ENCODE results near the gene ERC2.

Gene ERC2

DNA sequence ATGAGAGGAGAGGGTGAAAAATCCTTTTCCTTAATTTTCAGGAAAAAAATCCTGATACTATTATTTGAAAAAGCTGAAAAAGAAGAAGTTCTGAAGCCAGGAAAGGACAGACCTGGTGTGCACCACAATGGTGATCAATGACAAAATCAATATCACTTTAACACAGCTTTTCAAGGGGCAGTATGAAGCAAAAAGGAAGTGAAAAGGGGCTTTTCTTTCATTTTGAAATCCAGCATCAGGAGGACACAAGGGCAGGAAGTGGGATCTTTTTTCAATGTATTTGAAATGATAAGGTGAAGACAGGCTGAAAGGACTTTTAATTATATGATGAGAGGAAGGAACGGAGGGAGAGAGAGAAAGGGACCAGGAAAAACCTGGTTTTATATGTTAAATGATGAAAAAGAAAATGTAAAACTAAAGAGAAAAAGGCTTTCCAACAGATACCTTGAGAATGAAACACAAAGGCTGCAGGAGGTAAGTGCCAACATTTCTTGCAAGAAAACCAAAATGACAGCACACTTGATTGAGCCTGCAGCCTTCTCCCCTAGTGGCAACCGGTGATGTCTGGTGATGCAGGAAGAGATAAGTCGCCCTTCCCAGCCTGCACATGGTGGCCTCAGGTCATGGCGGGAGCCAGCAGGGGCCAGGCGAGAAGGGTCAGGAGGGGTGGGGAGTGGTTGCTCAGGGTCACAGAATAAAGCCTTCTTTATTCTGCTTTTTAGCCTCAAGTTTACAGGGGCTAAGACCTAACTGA, 744.4 kb downstream of the ERC2 start:
- DNase-seq = no peak

DNA sequence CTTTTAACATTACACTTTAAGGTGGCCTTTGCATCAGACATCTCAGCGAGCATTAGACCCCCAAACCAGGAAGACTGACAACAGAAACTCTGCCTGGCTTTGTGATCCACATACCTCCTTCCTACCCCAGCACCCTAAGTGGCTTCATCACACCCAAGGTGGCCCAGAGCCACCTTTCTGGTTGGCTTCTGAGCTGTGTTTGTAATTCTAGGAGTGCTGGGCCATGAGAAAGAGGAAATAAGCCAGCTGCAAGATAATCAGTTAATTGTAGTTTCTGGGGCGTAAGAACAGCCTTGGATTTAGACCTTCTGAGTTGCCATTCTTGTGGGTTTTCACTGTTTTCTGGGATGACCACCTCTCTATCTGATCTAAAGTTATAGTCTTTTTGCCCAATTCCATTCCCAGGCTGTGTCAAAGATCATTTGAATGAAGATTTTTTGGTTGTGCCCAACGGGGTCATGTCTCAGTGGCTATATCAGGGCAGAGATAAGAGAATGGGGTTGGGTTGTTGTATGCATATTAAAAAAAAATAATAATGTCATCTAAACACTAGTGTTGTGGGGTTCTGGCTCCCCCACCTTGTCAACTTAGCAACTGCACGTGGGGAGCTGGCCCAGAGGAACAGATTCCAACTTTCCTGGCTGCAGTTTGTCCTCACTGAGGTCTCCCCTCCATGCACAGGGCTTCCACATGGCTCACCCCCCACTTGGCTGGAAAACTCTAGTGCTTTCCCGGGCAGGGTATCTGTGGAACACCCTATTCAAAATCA, 746.4 kb downstream of the ERC2 start:
- DNase-seq = no peak

DNA sequence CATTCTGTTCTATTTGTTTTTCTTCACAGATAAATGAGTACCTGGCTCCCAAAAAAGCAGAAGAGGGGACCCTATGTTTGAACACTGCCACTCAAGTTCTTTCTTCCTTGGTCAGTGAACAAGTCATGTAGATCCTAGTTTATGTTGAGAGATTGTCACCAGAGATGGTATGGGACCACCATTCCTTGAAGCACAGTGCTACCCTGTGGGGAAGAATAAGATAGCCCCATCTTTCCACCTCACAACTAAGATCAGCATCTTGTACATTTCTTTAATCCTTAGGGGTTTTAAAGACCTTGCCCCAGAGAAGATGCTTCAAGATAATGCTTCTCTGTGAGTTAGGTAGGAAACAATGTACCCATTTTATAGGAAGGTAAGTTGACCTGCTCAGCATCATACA, 747.7 kb downstream of the ERC2 start:
- DNase-seq = no peak

DNA sequence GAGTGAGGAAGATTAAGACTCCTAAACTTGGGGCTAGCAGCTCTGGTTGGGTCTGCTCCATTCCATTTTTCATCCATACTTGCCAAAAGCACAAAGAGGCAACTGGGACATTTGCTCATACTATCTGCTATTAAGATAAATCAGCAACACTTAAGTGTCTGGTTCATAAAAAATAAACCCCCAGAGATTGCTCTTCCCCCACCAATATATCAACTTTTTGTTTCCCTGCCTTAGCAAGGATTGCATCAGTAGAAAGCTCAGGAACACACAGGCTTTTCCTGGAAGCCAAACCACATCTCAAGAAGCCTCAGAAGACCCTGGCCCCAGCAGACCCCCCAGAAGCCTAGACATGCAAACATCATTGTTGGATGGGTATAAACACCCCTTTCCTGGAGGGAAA, 748.8 kb downstream of the ERC2 start:
- DNase-seq = no peak

DNA sequence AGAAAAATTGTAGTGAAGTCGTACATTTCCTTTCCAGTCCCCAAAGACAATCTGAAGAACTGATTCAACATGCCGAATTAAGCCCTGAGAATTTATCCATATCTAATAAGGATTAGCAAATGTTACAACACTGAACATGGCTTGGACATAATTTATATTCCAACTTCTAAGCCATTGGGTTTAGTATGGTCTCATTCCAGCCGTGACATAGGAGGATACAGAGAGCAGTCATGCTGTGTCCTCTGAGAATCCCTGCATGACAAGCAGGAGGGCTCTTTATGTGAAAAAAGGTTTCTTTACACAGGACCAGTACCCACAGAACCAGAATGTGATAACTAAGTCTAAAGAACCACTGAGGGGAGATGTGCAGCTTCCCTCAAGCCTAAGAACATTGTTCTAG, 749.3 kb downstream of the ERC2 start:
- DNase-seq = no peak

DNA sequence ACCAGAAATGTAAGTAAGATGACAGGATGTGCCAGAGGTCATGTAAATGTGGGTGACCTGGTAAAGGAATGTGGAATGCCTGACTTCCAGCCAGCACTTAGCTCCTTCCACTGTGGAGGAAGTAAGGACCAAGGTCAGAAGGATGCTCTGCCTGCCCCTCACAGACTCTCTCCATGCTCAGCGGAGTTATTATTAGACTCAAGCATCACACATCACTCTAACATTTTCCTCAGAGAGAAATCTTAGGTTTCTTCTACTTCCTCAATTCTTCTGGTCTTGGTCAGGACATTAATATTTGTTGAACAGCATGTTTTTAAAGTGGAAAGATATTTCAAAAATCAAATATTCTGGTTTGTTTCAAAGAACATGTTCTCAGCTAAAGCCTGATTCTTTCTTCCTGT, 749.7 kb downstream of the ERC2 start:
- DNase-seq = no peak

DNA sequence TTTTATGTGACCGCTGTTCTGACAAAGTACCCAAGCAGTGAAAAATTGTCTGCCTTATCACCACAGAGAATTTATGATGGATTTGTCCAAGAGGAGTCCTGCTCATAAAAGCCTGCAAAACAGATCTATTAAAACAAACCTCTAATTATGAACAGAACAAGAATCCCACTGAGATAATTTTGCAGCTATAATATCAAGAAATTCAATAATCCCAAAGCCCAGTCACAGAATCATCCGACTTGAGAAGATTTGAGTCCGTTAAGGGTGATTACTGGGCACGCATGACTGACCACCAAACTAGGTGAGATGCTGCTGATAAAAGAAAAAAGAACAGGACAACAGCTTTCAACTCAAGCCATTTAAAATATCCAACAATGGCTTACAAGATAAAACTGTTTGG, 750.2 kb downstream of the ERC2 start:
- DNase-seq = no peak

DNA sequence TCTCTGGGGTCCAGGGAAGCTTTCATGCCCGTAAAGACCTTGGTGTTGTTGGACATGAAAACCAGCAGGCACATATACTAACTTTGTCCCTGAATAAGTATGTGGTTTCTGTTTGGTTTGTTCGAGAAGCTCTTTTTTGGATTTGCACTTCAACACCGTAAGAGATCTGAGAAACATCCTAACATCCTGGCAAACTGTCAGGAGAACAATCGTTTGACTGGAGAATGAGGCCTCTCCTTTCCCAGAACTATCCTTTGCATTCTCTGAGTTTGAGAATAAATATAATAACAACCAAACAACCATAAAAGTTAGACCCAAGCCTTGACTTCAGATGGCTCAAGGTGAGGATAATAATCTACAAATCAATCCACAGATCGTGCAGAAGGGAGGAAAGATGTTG, 750.8 kb downstream of the ERC2 start:
- no peak for DNase-seq

DNA sequence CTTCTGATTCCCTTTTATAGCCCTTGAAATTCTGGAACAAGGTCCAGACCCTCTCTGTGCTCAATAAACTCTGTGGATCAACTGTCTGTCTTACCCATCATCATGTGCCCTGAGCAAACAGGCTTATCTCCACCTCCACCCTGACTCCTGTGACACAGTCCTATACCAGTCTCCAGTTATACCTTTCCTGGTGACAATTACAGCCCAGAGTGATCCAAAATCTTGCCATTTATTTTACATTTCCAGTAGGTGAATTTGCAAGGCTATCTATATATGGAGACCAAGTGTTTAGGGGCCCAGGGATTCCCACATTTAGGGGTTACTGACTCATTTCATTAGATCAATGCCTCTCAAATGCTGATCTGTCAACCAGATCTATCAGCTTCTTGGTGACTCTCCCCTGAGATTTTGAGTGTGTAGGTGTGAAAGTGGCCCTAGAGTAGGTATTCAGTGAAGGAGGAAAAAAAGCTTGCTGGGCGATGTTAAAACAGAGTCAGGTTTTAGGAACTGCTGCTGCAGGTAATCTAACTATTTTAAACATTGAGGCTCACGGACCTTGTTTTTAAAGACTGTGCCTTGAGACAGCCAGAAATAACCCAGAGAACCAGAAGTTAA, 751.5 kb downstream of the ERC2 start:
- DNase-seq = no peak

DNA sequence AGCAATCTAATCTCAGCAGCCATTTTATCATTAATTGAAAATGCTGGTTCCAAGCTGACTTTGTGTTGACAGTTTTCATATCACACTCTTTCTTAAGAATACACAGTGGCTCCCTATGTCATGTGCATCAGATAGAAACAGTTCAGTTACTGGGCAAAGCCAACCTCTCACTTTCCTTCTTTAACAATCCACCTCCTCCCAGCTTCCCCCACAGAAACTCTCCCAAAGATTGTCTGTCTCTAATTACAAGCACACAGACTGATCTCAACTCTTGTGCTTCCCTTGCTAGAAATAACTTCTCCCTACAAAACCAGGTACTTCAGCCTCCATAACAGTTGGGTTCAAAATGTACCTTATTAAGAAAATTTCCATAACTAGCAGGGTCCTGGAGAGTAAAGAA, 752.2 kb downstream of the ERC2 start:
- DNase-seq = no peak

DNA sequence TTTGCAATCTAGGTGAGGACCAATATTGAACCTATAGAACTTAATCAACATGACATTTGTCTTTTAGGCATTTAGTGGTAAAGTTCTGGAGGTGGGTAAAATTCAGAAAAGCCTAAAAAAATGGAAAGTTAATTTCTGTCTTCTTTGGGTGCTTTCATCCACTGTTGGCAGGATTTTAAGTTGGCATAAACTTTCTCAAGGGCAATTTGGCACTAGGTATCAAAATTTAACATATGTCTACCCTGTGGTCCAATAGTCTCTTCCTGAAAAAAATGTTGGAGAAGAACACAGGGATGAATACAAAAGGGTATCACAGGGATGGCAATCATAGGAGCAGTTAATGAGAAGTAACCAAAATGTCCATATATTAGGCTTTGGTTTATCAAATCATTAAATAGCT, 754.2 kb downstream of the ERC2 start:
- no peak for DNase-seq

DNA sequence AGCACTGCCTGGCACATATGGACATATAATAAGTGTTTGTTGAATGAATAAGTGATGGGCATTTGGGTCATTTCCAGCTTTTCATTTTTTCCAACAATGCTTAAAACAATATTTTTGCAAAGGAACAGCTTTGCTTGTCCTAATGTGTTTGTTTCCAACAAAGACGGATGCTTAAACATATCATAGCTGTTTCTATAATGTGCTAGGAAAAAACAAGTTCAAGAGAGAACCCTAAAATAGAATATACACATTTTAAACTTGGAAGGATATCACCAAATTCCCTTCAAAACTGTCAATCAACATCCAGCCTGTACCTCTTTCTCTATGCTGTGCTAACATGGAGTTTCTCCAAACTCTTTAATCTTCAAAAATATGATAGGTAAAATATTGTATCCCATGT, 756.6 kb downstream of the ERC2 start:
- no peak for DNase-seq

DNA sequence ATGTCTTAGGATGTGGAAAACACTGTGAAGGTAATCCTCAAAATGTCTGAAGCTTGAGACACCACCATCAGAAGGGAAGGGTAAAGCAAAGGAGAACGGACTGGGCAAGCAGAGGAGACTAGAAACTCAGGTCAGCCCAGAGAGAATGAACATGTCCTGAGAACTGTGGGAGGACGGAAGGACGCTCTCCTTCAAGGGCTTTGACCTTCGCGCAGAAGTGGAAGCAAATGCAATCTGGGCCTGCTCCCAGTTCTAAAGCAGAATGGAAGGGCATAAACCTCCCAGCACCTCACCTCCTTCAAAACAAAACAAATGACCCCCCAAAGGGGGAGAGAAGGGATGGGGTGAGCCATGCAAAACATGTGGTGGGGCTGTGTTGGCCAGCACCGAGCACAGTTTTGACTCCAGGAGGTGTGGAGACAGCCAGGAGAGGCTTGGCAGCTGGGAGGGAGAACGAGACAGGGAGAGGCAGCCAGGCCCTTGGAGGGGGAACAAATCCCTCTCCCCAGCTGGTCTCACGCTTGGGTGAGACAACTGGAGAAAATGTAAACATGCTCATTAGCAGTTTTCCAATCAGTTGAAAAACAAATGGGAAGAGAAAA, 758.8 kb downstream of the ERC2 start:
- no peak for DNase-seq

DNA sequence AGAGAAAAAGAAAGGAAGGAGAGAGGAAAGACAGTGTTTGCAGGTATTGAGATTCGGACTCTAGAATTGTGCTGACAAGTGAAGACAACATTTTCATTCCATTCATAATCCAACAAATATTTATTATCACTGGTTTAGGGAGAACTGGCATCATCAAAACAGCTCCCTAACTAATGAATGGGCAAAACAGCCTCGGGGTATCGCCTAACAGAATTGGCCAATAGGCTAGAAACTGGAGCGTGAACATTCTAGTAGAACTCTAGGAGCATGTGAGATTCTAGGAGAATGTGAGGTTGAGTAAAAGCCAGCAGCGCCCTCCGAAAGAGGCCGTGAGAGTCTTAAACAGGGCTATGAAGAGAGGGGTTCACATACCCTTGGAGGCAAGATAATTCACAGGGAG, 759.3 kb downstream of the ERC2 start:
- DNase-seq = no peak

DNA sequence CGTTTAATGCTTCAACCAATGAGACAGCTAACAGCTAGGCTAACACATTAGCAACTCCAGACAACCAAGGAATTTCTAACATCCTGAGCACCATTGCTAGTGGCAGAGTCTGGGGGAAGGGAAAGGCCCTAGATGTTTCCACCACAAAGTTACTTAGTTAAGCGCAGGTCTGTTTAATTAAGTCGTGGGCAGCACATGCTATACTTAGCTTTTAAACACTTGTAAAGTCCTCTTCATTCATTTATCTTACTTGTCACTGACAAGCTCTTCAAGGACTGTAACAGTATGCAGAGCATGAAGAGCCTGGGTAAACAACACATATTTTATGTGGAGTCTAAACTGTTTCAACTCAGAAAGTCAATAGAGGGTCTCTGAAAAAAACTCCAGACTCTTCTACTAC, 760.0 kb downstream of the ERC2 start:
- no peak for DNase-seq

DNA sequence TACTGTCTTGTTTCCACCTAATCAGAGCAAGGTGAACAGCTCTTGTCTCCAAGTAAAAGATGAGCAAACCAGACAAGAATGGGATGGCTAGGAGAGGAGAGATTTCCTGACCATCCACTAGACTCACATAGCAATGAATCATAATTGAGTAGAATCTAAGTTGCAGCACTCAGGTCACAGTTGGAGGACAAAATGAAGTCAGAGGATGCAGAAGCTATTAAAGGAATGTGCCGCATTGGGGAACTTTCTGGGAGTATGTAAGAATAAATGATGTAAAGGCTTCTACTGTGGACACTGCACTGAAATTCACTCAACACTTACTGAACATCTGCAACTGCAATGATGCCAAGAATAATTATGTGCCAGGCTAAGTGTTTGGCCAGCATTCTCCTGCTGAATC, 763.7 kb downstream of the ERC2 start:
- DNase-seq = no peak

DNA sequence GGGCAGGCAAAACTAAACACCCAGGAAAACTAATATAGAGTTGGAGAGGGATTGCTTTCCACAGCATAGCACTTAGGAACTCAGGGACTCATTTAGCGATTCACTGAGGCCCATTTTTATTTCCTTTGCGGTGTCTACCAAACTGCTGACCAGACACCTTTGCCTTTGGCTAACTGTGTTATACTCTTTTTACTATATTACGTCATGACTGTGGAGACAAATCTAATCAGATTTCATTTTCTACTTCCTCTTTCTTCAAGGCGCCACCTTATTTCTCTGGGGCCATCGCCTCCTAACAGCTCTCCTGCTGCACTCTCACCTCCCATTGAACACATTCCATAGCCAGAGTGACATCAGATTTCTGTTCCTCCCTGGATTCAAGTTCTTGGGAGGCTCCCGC, 765.4 kb downstream of the ERC2 start:
- no peak for DNase-seq

DNA sequence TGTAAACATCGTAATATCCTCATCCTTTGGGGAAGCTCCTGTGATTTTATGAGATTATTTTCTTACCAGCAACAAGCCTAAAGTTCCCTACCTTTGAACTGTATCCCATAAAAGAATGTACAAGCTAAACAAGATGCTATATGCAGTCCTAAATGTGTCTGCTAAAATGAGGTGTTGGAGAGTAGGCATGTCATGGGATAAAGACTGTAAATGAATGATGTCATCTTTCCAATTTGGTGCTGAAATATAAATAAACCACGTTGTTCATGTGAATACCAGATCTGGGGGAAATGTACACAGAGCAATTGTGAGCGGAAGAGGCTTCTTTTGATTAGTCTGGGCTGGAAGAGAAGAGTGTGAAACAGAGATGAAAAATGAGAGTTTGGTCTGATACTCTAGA, 766.3 kb downstream of the ERC2 start:
- no peak for DNase-seq

DNA sequence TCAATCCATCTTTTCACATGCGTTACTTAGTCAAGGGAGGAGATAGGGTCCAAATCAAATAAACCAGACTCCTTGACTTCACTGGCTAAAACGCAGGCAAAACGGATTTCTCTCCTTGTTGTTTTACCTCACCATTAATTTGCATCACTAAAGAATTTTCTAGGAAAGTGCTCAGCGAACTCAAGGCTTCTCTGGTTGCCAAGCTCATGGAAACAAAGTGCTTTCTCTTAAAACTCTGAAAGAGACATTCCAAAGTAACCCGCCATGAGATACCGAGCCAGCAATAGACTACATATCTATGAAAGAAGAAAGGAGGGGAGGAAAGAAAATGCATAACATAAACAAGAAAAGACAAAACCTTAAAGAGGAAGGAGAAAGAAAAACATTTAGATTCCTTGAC, 769.4 kb downstream of the ERC2 start:
- DNase-seq = no peak

DNA sequence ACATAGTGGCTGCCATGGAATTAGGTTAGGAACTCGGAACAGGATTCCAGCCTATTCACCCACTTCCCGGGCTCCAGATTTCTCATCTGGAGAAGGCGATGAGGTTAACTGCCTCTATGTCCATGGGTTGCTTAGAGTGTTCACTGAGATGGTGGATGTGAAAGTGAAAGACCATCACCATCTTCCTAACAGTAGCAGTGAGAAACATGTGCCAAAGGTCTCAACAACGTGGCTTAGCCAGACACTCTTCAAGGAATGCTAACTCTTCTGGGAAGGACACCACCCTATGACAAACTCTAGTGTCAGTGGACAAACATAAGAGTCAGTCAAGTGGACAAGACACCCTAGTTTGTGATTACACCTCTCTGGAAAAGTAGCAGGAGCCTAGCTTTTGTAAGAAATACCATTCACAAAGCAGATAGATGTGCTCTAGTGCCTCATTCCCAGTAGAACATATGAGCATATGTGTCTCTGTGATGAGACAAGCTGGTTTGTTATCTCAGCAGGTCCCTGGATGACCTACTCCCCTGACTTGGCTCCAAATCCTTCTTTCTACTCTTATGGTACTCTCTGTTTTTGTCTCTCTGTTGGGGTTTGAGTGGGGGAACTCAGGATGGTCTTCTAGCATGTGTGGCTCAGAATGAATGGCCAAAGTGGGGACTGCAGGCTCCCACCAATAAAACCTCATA, 770.9 kb downstream of the ERC2 start:
- no peak for DNase-seq

DNA sequence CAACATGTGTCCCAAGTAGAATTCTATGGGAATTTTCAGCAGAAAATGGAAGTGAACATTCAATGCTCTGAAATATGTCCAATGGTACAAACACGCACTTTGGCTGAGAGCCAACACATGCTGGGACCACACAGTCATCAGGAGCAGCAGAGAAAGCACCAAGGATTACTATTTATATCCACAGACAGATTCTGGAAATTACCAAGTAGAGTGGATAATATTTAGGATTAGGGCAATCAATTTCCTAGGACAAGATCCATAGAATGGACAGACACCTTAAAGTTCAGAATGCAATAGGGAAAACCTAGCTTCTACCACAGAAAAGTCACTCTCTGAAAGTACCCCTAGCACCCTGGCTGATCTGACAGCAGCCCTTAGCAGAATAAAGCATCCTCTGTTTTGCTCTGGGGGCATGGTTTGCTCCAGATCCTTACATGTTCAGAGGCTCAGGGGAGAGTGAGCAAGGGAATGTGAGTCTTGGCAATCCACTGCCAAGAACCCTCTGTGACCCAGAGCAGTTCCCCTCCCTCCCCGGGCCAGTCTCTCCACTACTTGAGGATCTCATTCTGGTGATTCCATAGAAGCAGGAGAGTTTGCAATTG, 775.2 kb downstream of the ERC2 start:
- DNase-seq = no peak

DNA sequence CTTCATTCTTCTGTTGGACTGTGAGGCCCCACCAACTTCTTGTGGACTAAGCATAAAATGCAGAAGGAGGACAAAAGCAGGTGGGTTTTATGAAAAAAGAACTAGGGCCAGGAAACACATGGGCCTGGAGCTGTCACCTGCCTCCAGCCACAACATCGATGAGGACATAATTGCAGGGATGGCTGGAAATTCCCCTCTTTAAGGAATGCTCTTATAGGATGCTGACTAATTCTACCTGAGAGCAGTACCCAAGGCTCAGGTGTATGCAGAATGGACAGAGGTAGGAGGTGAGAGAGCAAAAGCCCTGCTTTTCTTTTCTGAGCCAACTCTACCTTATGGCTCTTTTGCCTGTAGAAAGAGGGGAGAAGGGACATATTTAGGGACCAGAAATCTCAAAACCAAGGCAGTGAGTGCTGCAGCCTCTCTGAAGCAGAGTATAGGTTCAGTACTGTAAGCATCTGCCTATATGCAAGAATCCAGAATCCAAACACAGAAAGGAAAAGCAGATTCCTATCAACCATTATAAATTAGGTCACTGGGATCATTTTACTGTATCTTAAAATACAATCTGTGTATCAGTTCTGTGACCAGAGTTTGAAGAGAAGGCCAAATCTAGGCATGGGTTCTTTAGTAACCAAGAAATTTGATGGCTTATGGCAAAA, 775.8 kb downstream of the ERC2 start:
- no peak for DNase-seq
